ENCODE measurements around the gene FAM9C.

The FAM9C gene

DNA sequence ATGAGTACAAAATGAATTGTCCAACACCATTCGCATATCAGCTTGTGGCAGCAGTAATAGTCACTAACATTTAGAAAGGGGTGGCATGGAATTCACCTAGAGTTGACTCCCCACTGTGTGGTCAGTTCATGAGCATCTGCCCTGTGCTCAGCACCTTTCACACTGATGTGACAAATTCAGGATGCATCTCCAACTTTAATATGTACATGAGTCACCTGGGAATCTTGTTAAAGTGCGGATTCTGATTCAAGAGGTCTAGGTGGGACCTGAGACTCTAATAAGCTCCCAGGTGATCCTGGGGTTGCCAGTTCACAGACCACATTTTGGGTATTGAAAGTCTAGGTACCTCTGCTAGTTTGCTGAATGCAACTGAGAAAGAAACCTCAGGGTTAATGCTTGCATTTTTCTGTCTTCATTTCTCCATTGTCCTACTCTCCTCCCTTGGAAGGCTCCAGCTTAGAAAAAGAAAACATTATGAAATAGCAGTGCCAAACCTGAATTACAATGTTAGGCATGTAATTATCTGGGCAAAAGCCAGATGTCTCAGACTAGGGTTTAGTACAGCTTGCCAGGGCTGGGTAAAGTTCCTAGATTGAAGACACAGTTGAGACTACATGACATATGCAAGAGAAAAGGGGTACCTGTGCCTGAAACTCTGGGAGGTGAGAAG lies 36.8 kb downstream of the FAM9C start:
- DNase-seq (ENCODE audit: low read depth): no peak

DNA sequence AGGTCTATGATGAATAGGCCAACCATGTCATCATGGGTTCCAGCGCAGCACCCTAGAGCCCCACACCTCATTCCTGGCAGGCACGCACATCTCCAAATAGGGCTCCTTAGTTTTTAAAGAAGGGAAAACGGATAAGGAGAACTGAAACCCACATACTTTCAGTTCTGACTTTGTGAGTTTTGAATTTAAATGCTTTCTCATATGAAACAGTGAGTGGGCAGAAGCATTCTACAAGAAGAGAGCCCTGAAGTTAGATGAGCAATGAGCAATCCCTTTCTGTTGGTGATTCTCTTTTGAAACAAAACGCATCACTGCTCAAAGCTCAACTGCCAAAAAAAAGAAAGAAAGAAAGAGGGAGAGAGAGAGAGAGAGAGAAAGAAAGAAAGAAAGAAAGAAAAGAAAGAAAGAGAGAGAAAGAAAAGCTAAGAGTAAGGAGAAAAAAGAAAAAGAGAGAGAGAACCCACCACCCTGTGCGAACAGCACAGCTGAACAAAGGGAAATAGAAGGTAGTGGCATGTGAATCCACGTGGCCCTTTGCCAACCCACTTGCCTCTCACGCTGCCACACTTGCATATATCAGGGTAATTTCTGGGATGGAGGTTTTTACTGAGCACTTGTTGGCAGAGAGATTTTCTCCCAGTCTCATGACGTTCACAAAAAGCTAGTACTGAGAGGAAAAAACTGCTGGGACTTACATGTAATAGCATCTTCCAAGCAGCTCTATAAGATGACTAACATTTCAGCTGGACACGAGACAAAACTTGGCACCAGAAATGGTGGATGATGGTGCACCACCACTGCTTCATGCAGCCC lies 38.6 kb downstream of the FAM9C start:
- no peak for DNase-seq (ENCODE audit: low read depth)

DNA sequence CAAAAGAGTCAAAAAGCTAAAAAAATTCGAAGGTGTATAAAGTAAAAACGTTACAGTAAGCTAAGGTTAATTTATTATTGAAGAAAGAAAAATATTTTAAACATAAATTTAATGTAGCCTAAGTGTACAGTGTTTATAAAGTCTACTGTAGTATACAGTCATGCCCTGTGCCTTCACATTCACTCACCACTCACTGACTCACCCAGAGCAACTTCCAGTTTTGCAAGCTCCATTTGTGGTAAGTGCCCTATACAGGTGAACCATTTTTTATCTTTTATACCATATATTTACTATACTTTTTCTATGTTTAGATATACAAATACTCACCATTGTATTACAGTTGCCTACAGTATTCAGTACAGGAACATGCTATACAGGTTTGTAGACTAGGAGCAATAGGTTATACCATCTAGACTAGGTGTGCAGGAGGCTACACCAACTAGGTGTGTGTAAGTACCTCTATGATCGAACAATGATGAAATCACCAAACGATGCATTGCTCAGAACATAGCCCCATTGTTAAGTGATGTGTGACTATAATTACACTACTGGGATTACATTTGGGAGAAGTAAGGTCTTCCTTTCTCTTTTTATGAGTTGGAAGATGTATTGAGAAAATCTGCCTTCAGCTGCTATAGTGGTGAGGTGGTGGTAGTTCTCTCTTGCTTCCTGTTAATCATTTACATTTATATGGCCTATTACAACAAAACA lies 42.3 kb downstream of the FAM9C start:
- DNase-seq (ENCODE audit: low read depth): no peak

DNA sequence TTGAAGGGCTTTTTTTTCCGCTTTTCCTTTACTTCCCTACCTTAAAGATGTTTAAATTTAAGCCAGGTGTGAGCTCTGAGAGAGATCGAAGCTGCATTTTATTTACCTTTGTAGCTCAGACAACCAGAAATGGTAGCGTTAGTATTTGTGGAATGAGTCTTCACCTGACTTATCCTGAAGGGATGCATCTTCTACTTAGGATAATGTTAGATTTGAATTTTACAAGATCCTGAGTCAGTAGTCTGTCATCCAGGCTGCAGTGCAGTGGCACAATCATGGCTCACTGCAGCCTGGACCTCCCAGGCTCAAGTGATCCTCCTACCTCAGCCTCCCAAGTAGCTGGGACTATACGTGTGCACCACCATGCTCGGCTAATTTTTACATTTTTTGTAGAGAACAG lies 43.3 kb downstream of the FAM9C start:
- no peak for DNase-seq (ENCODE audit: low read depth)

DNA sequence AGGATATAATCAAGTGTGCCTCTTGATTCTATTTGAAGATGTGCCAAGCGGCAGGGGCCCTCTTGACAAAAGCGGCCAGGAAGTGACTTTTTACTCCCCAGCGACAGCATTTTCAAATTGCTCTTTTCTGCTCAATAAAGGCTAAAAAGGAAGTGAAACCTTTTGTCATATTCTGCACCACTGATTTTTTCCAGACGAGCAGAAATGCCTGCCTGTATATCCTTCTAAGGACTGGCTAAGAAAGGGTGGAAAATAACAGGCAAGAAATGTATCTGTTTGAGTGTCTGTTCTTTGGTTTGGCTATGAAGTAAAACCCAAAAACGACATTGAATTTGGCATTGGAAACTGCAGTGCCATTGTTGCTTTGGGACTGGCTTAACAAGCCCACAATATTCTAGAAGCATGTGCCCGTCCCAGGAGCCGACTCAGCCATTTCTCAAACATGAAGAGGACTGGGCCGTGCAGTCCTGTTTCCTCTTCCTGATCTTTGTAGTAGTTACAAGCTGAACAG lies 44.1 kb downstream of the FAM9C start:
- no peak for DNase-seq (ENCODE audit: low read depth)

DNA sequence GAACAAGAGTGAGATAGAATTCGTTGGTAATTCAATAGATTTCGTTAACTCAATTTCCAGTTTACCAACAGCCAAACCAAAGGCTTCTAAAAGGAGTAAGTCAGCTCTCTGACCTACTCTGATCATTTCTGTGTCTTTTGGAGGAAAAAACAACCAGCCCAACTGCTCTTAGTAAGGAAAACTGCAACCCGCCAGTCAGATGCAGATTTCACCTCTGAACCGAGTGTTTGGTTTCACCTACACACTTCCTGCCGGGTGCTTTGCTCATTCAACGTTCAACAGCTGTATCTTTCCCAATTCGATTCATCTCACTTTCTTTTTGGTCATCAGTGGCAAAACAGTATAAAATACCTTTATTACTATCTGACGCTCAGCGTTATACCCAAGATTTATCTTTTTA lies 45.0 kb downstream of the FAM9C start:
- peak; percentile 24 for DNase-seq (ENCODE audit: low read depth)

DNA sequence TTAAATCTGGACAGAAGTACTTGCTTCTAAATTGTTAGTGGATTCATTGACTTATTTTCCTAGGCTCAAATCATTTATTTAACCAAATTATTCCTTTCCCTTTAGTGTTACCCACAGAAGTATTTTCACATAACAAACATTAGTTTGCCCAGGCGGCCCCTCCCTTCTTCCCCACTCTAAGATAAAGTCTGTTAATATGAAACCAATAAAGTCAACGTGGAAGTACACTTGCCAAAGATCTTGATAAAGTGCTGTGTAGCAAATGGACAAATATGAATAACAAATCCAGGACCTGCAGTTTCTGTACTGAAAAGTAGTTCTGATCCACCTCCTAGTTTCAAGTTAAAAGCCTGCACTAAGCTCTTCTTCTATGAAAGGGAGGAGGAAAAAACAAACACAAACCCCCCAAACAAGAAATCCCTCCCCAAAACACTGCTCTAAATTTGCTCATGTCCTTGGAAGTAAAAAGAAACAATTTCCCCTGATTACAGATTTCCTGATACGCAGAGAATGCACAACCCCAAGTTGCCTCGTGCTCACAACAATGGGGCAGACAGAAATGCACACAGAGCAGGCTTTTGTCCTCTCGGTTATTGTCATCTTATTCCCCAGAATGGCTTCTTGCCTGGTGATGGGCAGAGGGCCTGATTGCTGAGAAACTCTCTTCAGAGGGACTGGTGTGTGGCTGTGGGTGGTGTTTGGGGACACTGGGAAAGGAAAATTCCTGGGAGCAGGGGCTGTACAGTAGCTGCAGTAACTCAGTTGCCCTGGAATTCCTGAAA lies 46.3 kb downstream of the FAM9C start:
- DNase-seq (ENCODE audit: low read depth): no peak

DNA sequence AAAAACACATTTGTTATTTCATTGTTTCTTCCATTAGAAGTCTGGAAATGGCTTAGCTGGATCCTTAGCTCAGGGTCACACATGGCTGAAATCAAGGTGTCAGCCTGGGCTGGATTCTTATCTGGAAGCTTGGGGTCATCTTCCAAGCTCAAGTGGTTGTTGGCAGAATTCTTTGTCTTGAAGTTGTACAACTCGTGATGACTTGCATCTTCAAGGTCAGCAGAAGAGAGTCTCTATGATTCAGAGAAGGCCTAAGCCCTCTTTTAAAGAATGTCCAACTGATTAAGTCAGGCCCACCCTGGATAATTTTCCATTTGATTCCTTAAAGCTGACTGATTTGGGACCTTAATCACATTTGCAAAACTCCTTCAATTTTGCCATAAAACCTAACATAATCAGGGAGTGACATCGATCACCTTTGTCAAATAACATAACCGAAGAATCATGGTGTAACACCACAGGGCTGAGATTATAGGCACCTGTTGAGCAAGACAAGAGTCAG lies 47.4 kb downstream of the FAM9C start:
- DNase-seq (ENCODE audit: low read depth): no peak

DNA sequence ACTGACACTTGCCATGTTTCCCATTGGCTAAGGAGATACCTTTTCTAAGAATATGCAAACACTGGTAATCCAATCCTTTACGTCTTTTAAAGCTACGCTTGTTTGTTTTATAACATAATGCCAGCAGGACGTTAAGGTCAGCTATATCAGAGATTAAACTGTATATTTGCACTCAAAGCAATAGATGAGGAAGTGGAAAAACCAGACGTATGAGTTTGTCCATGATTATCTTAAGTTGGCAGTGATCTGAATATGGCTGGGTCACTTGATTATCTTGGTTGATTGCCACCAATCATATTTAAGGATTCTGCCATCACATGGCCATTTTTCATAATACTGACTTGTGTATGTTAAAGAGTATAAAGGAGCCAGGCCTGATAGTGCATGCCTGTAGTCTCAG lies 50.1 kb downstream of the FAM9C start:
- DNase-seq (ENCODE audit: low read depth): no peak

DNA sequence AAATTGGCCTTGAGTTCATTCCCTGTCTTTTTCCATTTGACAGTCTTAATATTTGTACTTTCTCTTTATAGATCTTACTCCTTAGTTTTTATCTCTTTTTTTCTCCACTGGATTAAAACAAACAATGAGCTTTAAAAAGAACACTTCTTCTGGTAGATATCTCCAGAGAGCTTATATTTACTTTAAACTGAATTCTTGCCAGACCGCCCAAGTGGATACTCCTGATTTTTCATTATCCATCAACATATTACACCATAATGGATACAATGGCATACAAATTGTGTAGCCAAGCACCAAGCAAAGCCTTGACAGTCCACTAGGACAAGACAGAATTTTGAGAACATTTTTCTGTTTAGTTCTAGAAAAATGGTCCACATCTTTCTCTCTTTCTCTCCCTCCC lies 50.6 kb downstream of the FAM9C start:
- no peak for DNase-seq (ENCODE audit: low read depth)

DNA sequence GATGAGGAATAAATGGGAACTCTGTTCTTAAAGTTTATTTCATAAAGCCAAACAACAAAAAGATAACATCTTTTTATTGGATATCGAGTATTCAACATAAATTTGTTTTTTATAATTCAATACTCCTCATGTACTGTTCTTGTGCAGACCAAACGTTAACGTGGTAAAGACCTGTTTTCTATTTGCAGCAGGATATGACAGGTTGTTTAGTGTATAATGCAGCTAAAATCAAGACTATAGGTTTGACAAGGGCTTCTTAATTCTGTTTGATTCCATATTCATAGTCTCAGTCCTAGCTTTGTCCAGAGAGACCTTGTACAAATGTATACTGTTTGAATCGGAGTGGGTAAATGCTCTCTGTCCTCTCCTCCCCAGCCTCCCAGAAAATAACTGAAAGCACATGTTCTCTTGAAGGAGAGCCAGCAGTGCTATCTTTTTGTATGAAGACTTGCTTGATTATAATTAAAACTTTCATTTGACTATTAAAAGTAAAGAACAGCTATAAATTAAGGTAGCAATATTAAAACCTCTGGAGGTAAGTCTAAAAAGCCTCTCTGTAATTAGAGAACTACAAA lies 51.8 kb downstream of the FAM9C start:
- no peak for DNase-seq (ENCODE audit: low read depth)

DNA sequence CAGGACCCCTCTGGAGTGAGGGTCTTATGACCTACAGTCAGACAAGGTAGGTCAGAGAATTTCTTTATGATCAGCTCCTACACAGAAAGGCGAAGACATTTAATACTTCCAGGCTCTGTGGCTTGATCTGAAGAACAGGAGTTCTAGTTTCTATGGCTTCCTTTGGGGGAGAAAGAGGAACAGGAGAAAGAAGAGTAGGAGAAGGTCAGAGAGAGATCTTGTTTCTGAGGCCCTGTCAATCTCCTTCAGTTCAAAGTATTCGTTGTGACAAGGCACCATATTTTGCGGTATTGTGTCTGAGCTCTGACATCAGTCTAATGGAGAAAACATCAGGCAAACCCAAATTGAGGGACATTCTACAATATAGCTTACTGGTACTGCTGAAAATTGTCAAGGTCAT lies 52.8 kb downstream of the FAM9C start:
- no peak for DNase-seq (ENCODE audit: low read depth)

DNA sequence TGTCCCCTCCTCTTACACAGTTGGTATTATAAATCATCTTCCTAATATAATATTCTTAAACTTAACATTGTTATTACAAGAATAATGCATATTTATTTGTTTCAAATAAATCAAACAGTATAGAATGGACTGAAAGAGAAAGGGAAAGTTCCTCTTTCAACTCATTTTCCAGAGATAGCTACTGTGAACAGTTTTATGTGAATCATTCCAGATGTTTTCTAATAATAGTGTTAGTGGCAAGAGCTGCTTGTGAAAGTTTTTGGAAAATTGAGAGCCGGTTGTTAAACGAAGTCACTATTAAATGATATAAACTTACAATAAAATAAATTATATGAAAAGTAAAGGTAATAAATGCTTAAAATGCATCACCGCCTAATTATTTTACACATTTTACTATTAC lies 55.0 kb downstream of the FAM9C start:
- no peak for DNase-seq (ENCODE audit: low read depth)

DNA sequence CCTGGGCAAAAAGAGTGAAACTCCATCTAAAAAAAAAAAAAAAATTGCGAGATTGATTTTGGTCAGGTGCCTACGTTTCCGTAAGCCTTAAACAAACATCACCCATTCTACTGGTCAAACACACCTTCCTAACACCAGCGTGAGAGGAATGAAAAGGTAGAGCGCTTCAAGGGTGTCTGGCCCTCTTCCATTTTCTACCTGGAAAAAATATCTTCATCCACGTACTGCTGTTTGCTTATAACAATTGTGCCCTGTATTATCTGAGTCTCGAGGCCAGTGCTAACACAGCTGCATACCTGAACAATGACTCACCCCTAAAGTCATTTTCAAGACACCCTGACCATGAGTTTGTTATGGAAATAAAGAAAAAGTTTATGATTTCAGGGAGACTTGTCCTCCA lies 55.6 kb downstream of the FAM9C start:
- no peak for DNase-seq (ENCODE audit: low read depth)

DNA sequence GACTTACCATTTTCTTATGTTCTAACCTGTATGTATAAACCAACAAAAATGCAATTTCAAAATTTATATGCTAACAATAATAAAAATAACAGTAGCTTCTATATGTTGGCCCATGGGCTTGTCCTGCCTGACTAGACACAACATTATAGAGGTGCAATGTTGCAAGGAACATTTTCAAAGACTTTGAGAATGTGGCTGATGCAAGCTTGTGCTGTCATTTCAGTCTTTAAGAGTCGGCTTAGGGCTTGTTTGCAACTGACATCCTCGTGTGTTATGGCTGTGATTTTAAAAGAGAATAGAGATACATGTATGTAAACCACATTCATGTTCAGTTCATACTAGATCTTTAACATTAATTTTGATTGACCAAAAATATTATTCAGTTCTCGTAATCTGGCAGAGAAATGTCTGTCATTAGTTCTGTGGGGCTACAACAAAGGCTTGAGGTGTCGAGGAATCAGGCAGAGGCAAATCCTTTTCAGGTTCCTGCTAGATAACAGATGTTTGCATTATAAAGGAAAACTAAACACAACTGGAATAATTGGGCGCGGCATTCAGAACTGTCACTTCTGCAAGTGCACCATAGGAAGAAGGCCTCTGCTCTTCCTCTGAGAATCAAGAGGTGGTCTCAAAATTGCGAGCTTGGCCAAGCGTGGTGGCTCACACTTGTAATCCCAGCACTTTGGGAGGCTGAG lies 56.4 kb downstream of the FAM9C start:
- DNase-seq (ENCODE audit: low read depth): no peak

DNA sequence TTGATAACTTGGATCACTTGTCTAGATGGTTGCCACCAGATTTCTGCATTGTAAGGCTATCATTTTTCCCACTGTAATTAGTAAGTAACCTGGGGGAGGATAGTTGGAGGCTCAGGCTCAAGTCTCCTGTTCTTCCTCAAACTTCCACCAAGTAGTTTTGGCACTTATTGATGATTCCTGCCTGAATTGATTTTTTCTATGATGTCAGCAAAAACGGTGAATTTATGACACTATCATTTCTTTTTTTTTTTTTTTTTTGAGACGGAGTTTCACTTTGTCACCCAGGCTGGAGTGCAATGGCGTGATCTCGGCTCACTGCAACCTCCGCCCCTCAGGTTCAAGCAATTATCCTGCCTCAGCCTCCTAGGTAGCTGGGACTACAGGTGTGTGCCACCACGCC lies 57.1 kb downstream of the FAM9C start:
- no peak for DNase-seq (ENCODE audit: low read depth)

DNA sequence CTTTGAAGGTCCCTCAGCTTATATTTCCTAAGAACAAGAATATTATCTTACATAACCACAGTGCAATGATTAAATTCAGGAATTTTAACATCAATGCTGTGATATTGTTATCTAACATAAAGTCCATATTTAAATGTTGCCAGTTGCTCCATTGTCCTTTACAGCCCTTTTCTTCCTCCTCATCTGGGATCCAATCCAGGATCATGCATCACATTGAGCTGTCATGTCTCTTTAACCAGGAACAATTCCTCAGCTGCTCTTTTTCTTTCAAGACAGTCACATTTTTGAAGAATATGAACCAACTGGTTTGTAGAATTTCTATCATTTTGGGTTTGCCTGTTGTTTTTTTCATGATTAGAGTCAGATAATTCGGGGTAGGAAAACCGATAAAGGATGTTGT lies 57.5 kb downstream of the FAM9C start:
- DNase-seq (ENCODE audit: low read depth): no peak

DNA sequence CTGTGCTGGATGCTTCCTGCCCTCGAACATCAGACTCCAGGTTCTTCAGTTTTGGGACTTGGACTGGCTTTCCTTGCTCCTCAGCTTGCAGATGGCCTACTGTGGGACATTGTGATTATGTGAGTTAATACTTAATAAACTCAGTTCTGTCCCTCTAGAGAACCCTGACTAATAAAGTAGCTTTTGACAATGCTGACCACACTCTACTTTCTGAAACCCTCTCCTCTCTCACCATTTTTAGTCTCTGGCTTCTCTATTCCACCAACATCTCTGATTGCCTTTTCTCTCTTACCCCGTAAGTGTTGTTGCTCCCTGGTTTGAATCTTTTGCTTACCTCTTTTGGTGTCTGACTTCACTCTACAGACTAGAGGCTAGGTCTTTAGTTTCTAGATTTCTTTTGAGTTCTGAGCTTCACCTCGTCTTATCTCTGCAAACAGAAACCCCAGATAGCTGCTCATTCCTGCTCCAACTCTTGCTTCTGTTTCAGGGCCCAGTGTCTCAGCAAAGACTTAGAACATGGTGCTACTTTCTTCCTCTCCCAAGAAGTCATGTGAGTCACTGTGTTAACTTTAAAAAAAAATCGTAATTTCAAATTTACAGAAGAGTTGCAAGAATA lies 58.1 kb downstream of the FAM9C start:
- no peak for DNase-seq (ENCODE audit: low read depth)
